GM04504 (cell line): Measurements from ENCODE around the gene OLFML2B.

Experiments
- DNase-seq: peaks from one replicate; pipeline ENCODE4 v3.0.0-alpha.2; 2012; ENCODE audit warnings: low read depth

Gene OLFML2B

DNA sequence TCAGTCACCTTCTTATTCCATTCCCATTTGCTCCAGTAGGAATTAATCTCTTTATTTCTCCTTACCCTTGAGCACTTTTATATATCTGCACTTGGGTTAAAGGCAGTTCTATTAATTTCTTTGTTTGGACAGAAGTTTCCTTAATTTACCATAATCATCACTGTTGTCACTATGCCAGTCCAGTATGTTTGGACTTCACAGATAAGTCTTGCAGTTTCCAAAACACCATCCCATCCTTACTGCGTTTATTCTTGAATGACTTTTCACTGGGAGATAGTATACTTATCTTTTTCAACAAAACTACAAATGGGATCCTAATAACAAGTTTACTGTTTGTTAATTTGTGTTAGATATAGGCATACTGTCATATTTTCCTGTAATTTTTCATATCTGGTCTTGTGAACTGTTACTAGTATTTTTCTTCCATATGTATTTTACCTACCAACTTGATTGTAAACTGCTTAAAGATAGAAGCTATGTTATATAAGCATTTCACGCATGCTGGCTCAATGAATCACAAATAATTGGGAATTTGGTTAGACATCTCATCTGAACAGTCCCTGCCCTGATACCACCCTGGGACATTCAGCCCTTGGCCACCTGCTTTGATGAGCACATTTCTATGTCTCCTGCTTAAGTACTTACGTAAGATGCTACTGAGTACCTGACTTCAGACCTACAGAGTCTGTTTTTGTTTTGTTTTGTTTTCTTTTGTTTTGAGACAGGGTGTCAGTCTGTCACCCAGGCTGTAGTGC is 78.2 kb downstream of the OLFML2B start:
- no peak for DNase-seq

DNA sequence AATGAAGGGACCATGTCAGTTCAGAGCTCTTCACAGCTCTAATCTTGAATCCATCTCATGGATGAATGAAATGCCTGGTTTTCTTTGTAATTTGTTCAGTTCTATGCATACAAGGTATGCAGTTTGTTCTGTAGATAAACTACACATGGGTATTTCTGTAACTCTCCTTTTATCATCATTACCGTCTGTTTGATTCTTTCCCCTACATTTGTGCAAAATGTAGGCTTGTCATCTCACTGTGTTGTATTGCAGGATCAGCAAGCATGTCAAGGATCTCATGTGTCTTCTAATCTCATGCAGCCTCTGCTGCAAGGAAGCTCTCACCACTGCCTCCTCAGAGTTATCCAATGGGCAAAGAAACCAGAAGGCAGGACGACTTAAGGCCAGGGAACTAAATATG is 79.3 kb downstream of the OLFML2B start:
- no peak for DNase-seq

DNA sequence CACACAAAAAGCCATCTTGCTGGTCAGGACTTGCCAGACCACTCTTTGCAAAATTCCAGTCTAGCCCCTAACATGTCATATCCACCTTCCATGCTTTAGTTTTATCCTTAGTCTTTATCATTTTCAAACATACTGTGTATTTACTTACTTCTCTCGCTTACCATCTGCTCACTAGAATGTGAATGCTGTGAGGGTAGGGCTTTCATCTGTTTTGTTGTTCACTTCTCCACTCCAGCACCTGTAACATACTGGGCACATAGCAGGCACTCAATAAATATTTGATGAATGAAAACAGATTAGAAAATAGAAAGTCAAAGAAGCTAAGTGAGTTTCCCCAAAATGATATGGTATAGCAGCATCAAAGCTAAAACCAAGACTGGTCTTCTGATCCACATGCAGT is 79.9 kb downstream of the OLFML2B start:
- no peak for DNase-seq

DNA sequence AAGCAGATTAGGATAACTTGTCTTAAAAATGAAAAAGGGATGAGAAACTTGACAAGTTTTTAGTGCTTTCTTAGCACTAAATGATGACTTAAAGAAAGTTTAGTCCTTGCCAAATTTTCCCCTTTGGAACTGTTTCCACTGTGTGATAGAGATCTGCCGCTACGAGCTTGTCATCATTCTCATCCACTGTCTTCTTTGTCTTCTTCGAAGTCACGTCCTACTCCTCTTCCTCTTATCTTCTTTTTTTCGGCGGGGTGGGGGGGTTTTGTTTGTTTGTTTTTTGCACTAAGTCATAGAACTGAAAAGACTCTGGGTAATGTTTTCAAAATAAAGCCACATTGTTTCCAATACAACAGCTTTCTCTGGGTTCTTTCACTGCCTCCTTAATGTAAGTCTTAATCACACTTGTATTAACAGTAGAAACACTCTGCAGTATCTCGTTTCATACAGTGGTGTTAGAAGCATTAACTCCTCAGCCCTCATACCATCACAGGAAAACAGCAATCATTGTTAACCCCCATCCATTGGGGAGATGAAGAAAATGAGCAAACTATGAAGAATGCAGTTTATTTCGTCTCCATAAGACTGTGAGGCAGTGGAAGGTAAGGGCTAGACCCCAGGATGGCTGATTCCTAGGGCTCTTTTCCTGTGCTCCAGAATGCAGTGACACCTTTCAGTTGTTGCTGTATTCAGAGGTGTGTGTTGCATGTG is 81.8 kb downstream of the OLFML2B start:
- DNase-seq: no peak

DNA sequence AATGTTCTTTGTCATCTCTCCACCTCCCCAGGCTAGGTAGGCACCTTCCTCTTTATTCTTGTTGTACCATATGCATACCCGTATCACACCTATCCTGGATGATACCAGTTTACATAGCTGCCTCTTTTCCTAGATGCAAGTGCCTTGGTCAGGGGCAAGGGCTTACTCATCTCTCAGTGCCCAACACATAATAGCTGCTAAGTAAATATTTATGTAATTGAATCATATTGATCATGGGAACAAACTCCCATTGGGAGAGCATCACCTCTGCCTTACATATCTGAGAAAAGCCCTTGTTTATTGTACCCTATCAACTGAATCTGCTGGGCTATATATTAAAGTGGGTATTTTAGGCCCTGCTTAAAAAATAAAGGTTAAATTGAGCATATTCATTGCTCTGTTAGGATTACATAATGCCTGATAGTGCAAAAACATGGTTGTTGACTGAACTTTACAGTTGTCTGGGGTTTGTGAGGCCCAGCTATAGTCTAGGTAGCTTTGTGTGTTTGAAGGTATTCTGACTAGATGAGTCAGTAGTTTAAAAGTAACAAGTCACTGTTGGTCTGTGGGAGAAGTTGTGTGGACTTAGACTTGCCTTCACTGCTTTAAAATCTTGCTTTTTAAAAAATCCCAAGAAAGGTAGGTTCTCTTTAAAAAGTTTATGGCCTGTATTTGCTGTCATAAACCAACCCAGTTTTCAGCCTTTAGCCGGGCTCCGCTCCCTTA is 82.6 kb downstream of the OLFML2B start:
- no peak for DNase-seq

DNA sequence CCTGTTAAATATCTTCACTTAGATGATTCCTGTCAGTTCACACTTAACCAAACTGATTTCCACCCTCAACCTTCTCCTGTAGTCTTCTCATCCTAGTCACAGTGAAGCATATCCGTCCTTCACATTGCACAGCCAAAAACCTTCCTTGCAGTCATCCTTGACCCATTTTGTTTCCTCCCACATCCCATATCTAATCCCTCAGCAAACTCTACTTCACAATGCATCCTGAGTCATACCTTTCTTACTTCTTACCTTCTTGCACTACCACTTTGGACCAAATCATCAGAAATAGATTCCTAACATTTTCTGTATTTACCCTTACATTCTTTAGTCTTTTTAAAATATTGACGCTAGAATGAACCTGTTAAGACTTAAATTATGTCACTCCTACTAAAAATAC is 86.9 kb downstream of the OLFML2B start:
- DNase-seq: no peak

DNA sequence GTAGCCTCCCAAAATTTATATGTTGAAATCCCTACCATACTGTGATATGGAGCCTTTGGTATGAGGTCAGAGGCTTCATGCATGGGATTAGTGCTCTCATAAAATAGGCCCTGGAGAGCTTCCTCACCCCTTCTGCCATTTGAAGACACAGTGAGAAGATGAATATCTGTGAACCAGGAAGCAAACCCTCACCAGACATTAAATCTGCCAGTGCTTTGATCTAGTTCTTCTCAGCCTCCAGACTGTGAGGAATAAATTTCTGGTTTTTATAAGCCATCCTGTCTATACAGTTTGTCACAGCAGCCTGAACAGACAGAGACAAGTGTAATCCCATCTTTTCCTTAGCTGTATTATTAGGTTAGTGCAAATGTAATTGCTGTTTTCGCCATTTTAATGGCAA is 88.4 kb downstream of the OLFML2B start:
- no peak for DNase-seq

DNA sequence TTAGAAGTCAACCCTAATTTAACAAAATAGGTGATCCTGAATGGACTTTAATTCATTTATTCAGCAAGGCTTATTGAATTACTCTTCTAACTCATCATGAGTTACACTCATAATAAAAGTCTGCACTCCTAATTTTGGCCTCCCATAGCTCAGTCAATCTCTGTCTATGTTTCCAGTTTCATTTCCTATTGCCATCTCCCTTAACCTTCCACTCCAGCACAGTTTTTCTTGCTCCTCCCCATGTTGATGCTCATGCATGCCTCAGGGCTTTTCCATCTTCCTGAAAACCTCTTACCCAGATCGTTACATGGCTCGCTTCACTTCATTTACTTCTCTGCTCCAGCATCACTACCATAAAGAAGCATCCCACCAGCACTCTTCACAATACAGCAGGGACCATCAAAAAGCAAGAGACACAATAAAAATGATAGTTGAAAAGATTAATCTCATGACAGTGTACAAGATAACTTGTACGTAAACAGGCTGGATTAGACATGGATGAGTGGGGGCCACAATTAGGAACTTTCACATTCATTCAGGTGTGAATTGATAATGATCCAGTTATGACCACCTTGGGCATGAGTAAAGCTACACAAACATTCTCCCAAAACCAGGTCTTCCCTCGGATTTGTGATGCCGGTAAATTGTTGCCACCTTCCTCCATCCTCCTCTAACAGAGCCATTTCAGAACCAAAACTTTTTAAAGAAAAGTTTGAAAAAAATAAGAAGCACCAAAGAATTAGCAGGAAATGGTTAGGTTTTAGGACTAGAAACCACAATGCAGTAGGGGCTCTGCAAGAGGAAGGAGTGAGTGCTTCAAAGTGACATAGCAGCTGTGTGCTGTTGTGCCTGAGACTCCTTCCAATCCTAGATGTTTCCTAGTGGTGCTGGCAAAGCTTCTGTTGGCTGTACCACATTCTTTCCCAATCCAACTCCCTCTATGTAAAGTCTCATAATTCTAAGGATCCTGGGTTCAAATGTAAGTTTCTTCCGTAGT is 89.8 kb downstream of the OLFML2B start:
- DNase-seq: no peak
